ENCODE results near the gene CCDC178.
"Not testable (repeated sequence)": the region's sequence is repeated elsewhere in the genome, so short reads cannot be mapped to it uniquely, and the experiment has no call there.

Gene CCDC178

DNA sequence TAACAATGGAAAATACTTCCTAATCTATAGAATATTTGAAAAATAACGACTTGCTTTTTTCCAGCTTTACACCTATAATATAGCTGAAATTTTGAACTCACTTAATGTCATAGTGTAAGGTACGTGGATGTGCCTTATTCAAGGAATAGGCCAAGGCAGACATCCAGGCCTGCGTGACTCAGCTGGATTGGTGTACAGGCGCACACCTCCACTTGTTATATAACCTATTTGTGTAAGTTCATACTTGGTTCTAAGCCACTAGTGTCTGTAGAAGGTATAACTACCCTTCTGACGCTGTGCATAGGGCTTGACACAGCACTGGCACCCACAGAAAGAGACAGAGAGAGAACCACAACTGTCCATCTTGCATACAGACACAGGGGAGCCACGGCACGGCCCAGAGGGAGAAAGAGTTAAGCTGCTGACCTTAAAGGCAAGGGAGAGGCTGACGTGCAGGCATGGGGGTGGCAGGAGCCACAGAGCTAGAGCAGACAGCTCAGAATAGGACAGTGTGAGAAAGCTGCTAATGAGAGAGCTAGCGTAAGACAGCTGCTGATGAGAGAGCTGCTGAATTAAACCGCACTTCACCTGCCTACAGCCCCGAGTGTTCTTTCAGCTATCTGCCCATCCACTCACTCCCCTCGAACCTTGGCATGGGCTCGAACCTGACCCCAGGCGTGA, 16.1 kb downstream of the CCDC178 start:
- TF ChIP-seq, protein P1, sequence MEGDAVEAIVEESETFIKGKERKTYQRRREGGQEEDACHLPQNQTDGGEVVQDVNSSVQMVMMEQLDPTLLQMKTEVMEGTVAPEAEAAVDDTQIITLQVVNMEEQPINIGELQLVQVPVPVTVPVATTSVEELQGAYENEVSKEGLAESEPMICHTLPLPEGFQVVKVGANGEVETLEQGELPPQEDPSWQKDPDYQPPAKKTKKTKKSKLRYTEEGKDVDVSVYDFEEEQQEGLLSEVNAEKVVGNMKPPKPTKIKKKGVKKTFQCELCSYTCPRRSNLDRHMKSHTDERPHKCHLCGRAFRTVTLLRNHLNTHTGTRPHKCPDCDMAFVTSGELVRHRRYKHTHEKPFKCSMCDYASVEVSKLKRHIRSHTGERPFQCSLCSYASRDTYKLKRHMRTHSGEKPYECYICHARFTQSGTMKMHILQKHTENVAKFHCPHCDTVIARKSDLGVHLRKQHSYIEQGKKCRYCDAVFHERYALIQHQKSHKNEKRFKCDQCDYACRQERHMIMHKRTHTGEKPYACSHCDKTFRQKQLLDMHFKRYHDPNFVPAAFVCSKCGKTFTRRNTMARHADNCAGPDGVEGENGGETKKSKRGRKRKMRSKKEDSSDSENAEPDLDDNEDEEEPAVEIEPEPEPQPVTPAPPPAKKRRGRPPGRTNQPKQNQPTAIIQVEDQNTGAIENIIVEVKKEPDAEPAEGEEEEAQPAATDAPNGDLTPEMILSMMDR (IDR thresholded peaks at IDR 0.05; ENCODE audit: low read depth, low read length, missing control alignments) = no peak
- H3K4me3 ChIP-seq (ENCODE audit: low read depth, low read length) = no peak overlapping the region
- no peak for DNase-seq (ENCODE audit: low read depth)

DNA sequence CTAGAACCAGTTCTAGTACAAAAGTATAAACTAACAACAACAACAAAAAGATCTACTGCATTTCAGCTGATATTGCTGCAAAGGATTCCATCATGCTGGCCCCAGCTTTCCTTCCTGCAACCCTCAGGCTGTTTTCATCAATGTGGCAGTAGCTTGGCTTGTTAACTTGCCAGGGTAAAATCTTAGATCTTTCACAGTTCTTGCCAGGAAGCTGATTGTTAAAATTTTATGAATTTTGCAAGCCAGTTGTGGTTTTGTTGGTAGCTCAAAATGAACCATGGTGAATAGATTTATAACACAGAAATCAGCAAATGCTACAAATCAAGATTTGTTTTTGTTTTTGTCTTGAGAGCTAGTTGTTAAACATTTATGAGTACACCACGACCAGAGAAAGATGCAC, 19.3 kb downstream of the CCDC178 start:
- TF ChIP-seq, protein P1 (IDR thresholded peaks at IDR 0.05; ENCODE audit: low read depth, low read length, missing control alignments) = no peak
- no peak for DNase-seq (ENCODE audit: low read depth)
- no peak overlapping the region for H3K4me3 ChIP-seq (ENCODE audit: low read depth, low read length)

DNA sequence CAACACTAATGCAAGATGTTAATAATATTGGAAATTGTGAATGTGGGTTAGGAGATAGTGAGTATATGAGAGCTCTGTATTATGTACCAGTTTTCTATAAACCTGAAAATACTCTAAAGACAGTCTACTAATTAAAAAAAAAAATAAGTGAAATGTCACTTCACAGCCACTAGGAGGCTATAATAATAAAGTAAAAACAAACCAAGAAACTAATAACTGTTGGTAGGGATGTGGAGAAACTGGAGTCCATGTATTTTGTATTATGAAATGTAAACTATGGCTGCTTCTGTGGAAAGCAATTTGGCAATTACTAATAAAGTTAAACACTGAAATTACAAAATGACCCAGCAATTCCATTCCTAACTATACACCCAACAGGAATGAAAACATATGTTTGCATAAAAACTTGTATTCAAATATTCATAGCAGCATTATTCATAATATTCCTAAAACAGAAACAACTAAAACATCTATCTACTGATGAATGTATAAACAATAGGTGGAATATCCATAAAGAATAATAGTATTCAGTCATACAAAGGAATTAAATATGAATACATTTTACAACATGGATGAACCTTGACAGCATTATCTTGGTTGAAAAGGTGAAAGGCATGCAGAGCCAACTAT, 36.2 kb downstream of the CCDC178 start:
- H3K4me3 ChIP-seq (ENCODE audit: low read depth, low read length) = no peak overlapping the region
- TF ChIP-seq, protein P1 (IDR thresholded peaks at IDR 0.05; ENCODE audit: low read depth, low read length, missing control alignments) = peak; percentile 18
- DNase-seq (ENCODE audit: low read depth) = no peak

DNA sequence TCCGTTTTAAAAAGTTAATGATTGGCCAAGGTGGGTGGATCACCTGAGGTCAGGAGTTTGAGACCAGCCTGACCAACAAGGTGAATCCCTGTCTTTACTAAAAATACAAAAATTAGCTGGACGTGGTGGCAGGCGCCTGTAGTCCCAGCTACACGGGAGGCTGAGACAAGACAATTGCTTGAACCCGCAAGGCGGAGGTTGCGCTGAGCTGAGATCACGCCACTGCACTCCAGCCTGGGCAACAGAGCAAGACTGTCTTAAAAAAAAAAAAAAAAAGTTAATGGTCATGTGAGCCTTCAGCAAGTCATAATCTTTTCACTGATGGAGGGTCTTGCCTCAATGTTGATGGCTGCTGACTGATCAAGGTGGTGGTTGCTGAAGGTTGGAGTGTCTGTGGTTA, 41.6 kb downstream of the CCDC178 start:
- not testable (repeated sequence) for DNase-seq (ENCODE audit: low read depth)

DNA sequence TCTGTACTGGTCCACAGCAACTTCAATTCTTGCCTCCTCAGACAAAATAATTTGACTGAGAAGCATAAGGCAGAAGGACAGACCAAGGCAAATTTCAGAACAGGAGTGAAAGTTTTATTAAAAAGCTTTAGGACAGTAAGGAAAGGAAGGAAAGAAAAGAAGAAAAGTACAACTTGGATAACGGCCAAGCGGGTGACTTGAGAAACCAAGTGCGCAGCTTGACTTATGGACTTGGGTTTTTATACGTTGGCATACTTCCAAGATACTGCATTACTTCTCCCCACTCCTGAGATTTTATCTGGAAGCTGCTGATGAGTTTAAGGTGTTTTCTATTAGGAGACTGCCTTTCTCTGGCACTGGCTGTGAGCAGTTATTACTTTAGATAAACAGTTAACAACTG, 64.7 kb downstream of the CCDC178 start:
- H3K4me3 ChIP-seq (ENCODE audit: low read depth, low read length) = no peak overlapping the region
- no peak for DNase-seq (ENCODE audit: low read depth)
- TF ChIP-seq, protein P1 (IDR thresholded peaks at IDR 0.05; ENCODE audit: low read depth, low read length, missing control alignments) = no peak

More for the DNA sequence above, 41.6 kb downstream of the CCDC178 start:
- not testable (repeated sequence) for H3K4me3 ChIP-seq (ENCODE audit: low read depth, low read length)

DNA sequence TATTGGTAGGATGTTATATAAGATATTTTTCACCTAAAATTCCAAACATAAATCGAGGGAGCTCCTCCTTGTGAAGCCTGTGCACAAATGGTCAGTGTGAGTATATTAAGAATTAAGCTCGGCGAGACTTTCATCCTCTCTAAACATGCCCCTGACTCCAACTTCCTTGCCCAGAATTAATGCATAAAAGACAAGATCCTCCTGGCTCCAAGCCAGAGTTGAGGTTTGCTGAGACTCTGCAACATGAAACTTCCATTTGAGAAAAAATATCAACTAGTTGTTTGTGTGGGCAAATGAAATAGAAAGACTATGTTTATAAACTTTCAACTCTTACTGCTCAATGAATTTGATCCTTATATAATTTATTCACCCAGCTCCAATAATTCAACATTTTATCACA, 68.1 kb downstream of the CCDC178 start:
- no peak for DNase-seq (ENCODE audit: low read depth)
- TF ChIP-seq, protein P1 (IDR thresholded peaks at IDR 0.05; ENCODE audit: low read depth, low read length, missing control alignments) = no peak
- H3K4me3 ChIP-seq (ENCODE audit: low read depth, low read length) = no peak overlapping the region

DNA sequence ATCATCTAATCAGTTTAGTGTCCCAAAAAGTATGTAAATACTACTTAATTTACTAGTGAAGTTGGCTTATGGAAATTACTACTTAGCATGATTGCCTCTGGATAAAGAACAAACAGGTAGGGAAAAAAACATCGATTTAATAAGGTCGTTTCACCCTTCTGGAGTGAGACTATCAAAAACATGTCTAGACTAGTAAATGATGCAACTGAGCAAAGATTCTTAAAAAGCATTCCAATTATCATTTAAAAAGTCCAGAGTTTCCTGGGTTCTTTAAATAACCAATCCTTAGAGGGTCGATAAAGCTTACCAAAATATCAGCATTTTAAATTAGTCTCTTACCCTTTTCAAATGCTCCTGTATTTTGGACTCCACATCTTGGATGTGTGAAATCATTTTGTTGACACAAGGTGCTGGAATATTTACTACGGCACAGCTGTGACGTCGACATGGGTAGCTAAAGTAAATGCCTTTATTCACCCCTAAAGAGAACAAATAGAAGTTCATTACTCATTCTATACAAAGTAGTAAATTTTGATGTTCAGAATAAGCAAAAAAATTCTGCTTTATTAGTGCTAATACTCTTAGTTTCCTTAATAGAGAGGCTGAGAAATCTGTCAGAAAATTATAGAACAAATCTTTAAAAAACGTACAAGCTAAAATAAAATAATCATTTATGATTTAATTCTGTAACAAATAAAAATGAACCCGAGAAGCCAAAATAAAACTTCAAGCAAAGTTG, 70.6 kb downstream of the CCDC178 start:
- no peak for DNase-seq (ENCODE audit: low read depth)
- TF ChIP-seq, protein P1 (IDR thresholded peaks at IDR 0.05; ENCODE audit: low read depth, low read length, missing control alignments) = no peak
- H3K4me3 ChIP-seq (ENCODE audit: low read depth, low read length) = no peak overlapping the region
